Caco-2 (cell line): ENCODE results near the gene MAP7D1. TPM values are rescaled to one million over a fixed set of nuclear protein-coding genes. Genes with fewer than 3 reads are reported as not detected.

Experiments
- BruUV-seq: library from RNA; stranded (reverse); fragments of 400-500 nt; replicated peaks from 2 replicates; lab custom pipeline; 2021; lab: Mats Ljungman, UMichigan
- CTCF ChIA-PET: fragments of 300-600 bp; sonication (Branson Sonifier 250); formaldehyde crosslinking; loops from one replicate; lab custom pipeline; 2022; ENCODE audit warnings: antibody characterized with exemption; lab: Charles Lee
- POLR2A ChIA-PET: fragments of 300-600 bp; sonication (Branson Sonifier 250); formaldehyde crosslinking; loops from one replicate; lab custom pipeline; 2022; ENCODE audit warnings: antibody characterized with exemption; lab: Charles Lee
- DNase-seq, 2 experiments: peaks; one replicate each; pipeline versions ENCODE4 v3.0.0 to v3.0.0-alpha.2; 2020 to 2022
- H3K27me3 ChIP-seq: replicated peaks from 2 replicates; pipeline ENCODE4 v1.6.0; 2011; ENCODE audit warnings: low read length; ENCODE audit not compliant: control insufficient read depth, insufficient read depth
- H3K36me3 ChIP-seq: 2 replicates; pipeline ENCODE4 v1.5.1; 2011; ENCODE audit warnings: low read length; ENCODE audit not compliant: control insufficient read depth, insufficient read depth
- H3K4me1 ChIP-seq: fragments of 250-450 bp; sonication (Bioruptor Pico); 2 replicates; pipeline ENCODE4 v1.5.1; 2020; ENCODE audit warnings: mild to moderate bottlenecking
- H3K4me3 ChIP-seq: 2 replicates; pipeline ENCODE4 v1.5.1; 2011; ENCODE audit warnings: low read depth, mild to moderate bottlenecking, control low read depth, low read length
- H3K9me3 ChIP-seq: fragments of 250-450 bp; sonication (Bioruptor Pico); 2 replicates; pipeline ENCODE4 v1.5.1; 2020; ENCODE audit warnings: mild to moderate bottlenecking, moderate library complexity
- H3K27ac Mint-ChIP-seq: one replicate; pipeline ENCODE4 v1.8.0; 2022; ENCODE audit warnings: mixed read lengths; ENCODE audit not compliant: unreplicated experiment
- H3K27me3 Mint-ChIP-seq: one replicate; pipeline ENCODE4 v1.8.0; 2022; ENCODE audit warnings: mixed read lengths; ENCODE audit not compliant: insufficient read depth, unreplicated experiment
- H3K36me3 Mint-ChIP-seq: one replicate; pipeline ENCODE4 v1.8.0; 2022; ENCODE audit warnings: mild to moderate bottlenecking, mixed read lengths; ENCODE audit not compliant: insufficient read depth, unreplicated experiment
- H3K4me1 Mint-ChIP-seq: one replicate; pipeline ENCODE4 v1.8.0; 2022; ENCODE audit warnings: low read depth, mixed read lengths; ENCODE audit not compliant: unreplicated experiment
- H3K4me3 Mint-ChIP-seq: one replicate; pipeline ENCODE4 v1.8.0; 2022; ENCODE audit warnings: mild to moderate bottlenecking, moderate library complexity, mixed read lengths; ENCODE audit not compliant: unreplicated experiment
- H3K9me3 Mint-ChIP-seq: one replicate; pipeline ENCODE4 v1.8.0; 2022; ENCODE audit warnings: mixed read lengths; ENCODE audit not compliant: unreplicated experiment
- CTCF ChIP-seq, 2 experiments: fragments of 200-600 bp in 1 of 2; IDR thresholded peaks; 1 replicate in 1 of 2; 2 replicates in 1 of 2; pipeline versions ENCODE4 v1.5.1 to v1.8.0; 2011 to 2022; ENCODE audit warnings: antibody characterized with exemption in 1 of 2, control low read depth in 1 of 2, inconsistent platforms in 1 of 2, low read depth in 1 of 2, low read length in 1 of 2, mild to moderate bottlenecking in 1 of 2, moderate library complexity in 1 of 2; ENCODE audit not compliant: insufficient read depth in 1 of 2, severe bottlenecking in 1 of 2, unreplicated experiment in 1 of 2
- intact Hi-C: fragments of 100-400 bp; cut with micrococcal nuclease; formaldehyde crosslinking; loops from one replicate; pipeline ENCODE4 v1.10.0; 2022; ENCODE audit not compliant: unreplicated experiment
- total RNA-seq: library from RNA; stranded (reverse); gene quantifications from 2 replicates; pipeline ENCODE4 v1.2.3, GENCODE V29; 2022

Gene MAP7D1
- total RNA-seq, 1 experiment from 2014 or later: 37.7 TPM

GRCh38 chr1:36112823-36113222, 43.1 kb upstream of the MAP7D1 start:
- Histone ChIP-seq H3K4me1 (no peaks in the 10 kb centered on the region), H3K9me3 (no peaks in the 10 kb centered on the region), H3K27me3 (no peaks in the 10 kb centered on the region), H3K36me3 (no peaks in the 10 kb centered on the region), H3K4me3 (no peak overlapping the region)
- Mint-ChIP-seq H3K27me3 (no peaks in the 10 kb centered on the region), H3K4me1 (no peaks in the 10 kb centered on the region), H3K9me3 (no peaks in the 10 kb centered on the region), H3K36me3 (no peaks in the 10 kb centered on the region), H3K27ac (no peak overlapping the region), H3K4me3 (no peak overlapping the region)
- no peak for DNase-seq
- ChIA-PET POLR2A (no interaction called here), CTCF (no interaction called here)
- no peak for TF ChIP-seq CTCF (IDR thresholded peaks at IDR 0.05; ENCODE audit: insufficient read depth in 1 of 2, low read depth in 1 of 2, low read length in 1 of 2, severe bottlenecking in 1 of 2, unreplicated experiment in 1 of 2)
- intact Hi-C loops: no loop called here
- BruUV-seq: no TSS peak

GRCh38 chr1:36114371-36114770, 41.6 kb upstream of the MAP7D1 start:
- no peak overlapping the region for H3K4me3 ChIP-seq
- H3K27me3 ChIP-seq: no peaks in the 10 kb centered on the region
- H3K9me3 ChIP-seq: no peaks in the 10 kb centered on the region
- DNase-seq: no peak
- no peak overlapping the region for H3K27ac Mint-ChIP-seq
- no peaks in the 10 kb centered on the region for H3K4me1 Mint-ChIP-seq
- no peaks in the 10 kb centered on the region for H3K36me3 Mint-ChIP-seq
- no TSS peak for BruUV-seq
- ChIA-PET POLR2A (no interaction called here), CTCF (interaction anchor here (0.7 kb wide), 1 partner anchor 110 kb away, joined by 3 read pairs; the partner anchor contains the start of gene THRAP3)
- no peaks in the 10 kb centered on the region for H3K36me3 ChIP-seq
- no peaks in the 10 kb centered on the region for H3K4me1 ChIP-seq
- no peaks in the 10 kb centered on the region for H3K9me3 Mint-ChIP-seq
- TF ChIP-seq CTCF (IDR thresholded peaks at IDR 0.05; ENCODE audit: insufficient read depth in 1 of 2, low read depth in 1 of 2, low read length in 1 of 2, severe bottlenecking in 1 of 2, unreplicated experiment in 1 of 2): no peak
- intact Hi-C loops: no loop called here
- no peak overlapping the region for H3K4me3 Mint-ChIP-seq
- H3K27me3 Mint-ChIP-seq: no peaks in the 10 kb centered on the region

- BruUV-seq: no TSS peak
- Mint-ChIP-seq H3K4me1 (no peaks in the 10 kb centered on the region), H3K27me3 (no peaks in the 10 kb centered on the region), H3K36me3 (no peaks in the 10 kb centered on the region), H3K9me3 (no peaks in the 10 kb centered on the region), H3K4me3 (no peak overlapping the region), H3K27ac (no peak overlapping the region)
- Histone ChIP-seq H3K27me3 (no peaks in the 10 kb centered on the region), H3K4me3 (no peak overlapping the region), H3K4me1 (no peaks in the 10 kb centered on the region), H3K9me3 (no peaks in the 10 kb centered on the region), H3K36me3 (no peaks in the 10 kb centered on the region)
- intact Hi-C loops: no loop called here
- no peak for DNase-seq
- POLR2A ChIA-PET: no interaction called here
- TF ChIP-seq CTCF (IDR thresholded peaks at IDR 0.05; ENCODE audit: insufficient read depth in 1 of 2, low read depth in 1 of 2, low read length in 1 of 2, severe bottlenecking in 1 of 2, unreplicated experiment in 1 of 2): no peak
- CTCF ChIA-PET: interaction anchor here (0.6 kb wide), 1 partner anchor 258 kb away, joined by 7 read pairs; no protein-coding TSS in a partner anchor
Observed at GRCh38 chr1:36115200-36115669, 40.7 kb upstream of the MAP7D1 start.
